Upper lobe of left lung (tissue), 4 donors: ENCODE results near the gene SIK2.

Experiments used
- CTCF ChIP-seq, 6 experiments: fragments of 450-650 bp in 4 of 6; fragments of 200-600 bp in 2 of 6; sonication (generic) in 2 of 6; IDR thresholded peaks; one replicate each; pipeline ENCODE4 v1.5.1; 2016 to 2019; ENCODE audit warnings: antibody characterized with exemption in 6 of 6
- EP300 ChIP-seq, 4 donors: sonication (generic); formaldehyde crosslinking; IDR thresholded peaks; one replicate each; pipeline ENCODE4 v1.5.1; 2017; ENCODE audit warnings: antibody characterized with exemption in 4 of 4, control low read depth in 2 of 4
- POLR2A ChIP-seq, 4 donors: fragments of 450-650 bp; IDR thresholded peaks; one replicate each; pipeline ENCODE4 v1.5.1; 2016 to 2017; ENCODE audit warnings: antibody characterized with exemption in 4 of 4, mild to moderate bottlenecking in 2 of 4
- POLR2AphosphoS5 ChIP-seq, 2 donors: sonication (generic); formaldehyde crosslinking; IDR thresholded peaks; one replicate each; pipeline ENCODE4 v1.5.1; 2017; ENCODE audit warnings: antibody characterized with exemption in 2 of 2

- TF ChIP-seq POLR2A (IDR thresholded peaks at IDR 0.05), result no peak
- TF ChIP-seq CTCF (IDR thresholded peaks at IDR 0.05), result no peak
- TF ChIP-seq EP300 (IDR thresholded peaks at IDR 0.05), result no peak
- TF ChIP-seq POLR2AphosphoS5 (IDR thresholded peaks at IDR 0.05), result no peak
These were observed 31.6 kb downstream of the SIK2 start for GRCh38 chr11:111633756-111634362.
